PFSK-1 (cell line): ENCODE data around the gene SLC6A7.

Source experiments
- FOXP2 ChIP-seq: optimal IDR thresholded peaks from 2 replicates; pipeline ENCODE3; 2011; ENCODE audit warnings: borderline replicate concordance, control low read depth, inconsistent platforms; ENCODE audit not compliant: insufficient read depth; ENCODE audit errors: extremely low read length, extremely low read depth
- POLR2AphosphoS5 ChIP-seq: IDR thresholded peaks from 2 replicates; pipeline ENCODE4 v1.6.1; 2012; ENCODE audit warnings: low read depth, mild to moderate bottlenecking, control low read depth, low read length, moderate library complexity
- SIN3A ChIP-seq: IDR thresholded peaks from 2 replicates; pipeline ENCODE4 v1.6.1; 2012; ENCODE audit warnings: mild to moderate bottlenecking, low read length, moderate library complexity, borderline replicate concordance; ENCODE audit not compliant: insufficient read depth
- TAF1 ChIP-seq: IDR thresholded peaks from 2 replicates; pipeline ENCODE4 v1.6.1; 2012; ENCODE audit warnings: low read length, control low read depth, borderline replicate concordance; ENCODE audit not compliant: insufficient read depth
- TF ChIP-seq, protein P1 (sequence below), 2 experiments: IDR thresholded peaks; 2 replicates each; pipeline versions ENCODE4 v1.6.1 to v1.8.0; 2011 to 2012; ENCODE audit warnings: low read depth in 2 of 2, low read length in 2 of 2, control low read depth in 1 of 2, inconsistent platforms in 1 of 2, mild to moderate bottlenecking in 1 of 2, moderate library complexity in 1 of 2; ENCODE audit not compliant: insufficient read depth in 1 of 2

The SLC6A7 gene

DNA sequence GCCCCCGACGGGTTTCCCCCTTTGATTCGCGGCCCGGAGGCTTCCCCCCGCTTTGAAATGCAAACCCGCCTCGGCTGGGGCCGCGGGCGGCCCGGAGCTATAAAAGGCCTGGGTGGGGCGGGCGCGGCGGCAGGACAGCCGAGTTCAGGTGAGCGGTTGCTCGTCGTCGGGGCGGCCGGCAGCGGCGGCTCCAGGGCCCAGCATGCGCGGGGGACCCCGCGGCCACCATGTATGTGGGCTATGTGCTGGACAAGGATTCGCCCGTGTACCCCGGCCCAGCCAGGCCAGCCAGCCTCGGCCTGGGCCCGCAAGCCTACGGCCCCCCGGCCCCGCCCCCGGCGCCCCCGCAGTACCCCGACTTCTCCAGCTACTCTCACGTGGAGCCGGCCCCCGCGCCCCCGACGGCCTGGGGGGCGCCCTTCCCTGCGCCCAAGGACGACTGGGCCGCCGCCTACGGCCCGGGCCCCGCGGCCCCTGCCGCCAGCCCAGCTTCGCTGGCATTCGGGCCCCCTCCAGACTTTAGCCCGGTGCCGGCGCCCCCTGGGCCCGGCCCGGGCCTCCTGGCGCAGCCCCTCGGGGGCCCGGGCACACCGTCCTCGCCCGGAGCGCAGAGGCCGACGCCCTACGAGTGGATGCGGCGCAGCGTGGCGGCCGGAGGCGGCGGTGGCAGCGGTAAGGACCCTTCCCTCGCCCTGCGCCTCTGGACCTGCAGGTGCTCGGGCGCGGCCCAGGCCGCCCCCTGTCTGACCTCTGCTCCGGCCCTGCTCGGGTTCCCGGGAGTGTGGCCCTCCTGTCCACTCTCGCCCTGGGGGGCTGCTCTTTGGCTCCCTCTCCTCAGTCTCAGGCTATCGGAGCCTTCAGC, 23.0 kb upstream of the SLC6A7 start, which contains the start of gene CDX1:
Gene CDX1 (plus strand): TSS at position 129 of the 862 bp plus-strand sequence. CDS start 99 bp downstream, at position 228.
- TF ChIP-seq TAF1 (no peak), FOXP2 (no peak), SIN3A (no peak), POLR2AphosphoS5 (no peak)
- TF ChIP-seq, protein P1, sequence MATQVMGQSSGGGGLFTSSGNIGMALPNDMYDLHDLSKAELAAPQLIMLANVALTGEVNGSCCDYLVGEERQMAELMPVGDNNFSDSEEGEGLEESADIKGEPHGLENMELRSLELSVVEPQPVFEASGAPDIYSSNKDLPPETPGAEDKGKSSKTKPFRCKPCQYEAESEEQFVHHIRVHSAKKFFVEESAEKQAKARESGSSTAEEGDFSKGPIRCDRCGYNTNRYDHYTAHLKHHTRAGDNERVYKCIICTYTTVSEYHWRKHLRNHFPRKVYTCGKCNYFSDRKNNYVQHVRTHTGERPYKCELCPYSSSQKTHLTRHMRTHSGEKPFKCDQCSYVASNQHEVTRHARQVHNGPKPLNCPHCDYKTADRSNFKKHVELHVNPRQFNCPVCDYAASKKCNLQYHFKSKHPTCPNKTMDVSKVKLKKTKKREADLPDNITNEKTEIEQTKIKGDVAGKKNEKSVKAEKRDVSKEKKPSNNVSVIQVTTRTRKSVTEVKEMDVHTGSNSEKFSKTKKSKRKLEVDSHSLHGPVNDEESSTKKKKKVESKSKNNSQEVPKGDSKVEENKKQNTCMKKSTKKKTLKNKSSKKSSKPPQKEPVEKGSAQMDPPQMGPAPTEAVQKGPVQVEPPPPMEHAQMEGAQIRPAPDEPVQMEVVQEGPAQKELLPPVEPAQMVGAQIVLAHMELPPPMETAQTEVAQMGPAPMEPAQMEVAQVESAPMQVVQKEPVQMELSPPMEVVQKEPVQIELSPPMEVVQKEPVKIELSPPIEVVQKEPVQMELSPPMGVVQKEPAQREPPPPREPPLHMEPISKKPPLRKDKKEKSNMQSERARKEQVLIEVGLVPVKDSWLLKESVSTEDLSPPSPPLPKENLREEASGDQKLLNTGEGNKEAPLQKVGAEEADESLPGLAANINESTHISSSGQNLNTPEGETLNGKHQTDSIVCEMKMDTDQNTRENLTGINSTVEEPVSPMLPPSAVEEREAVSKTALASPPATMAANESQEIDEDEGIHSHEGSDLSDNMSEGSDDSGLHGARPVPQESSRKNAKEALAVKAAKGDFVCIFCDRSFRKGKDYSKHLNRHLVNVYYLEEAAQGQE (IDR thresholded peaks at IDR 0.05; ENCODE audit: insufficient read depth in 1 of 2, low read depth in 2 of 2, low read length in 2 of 2) = no peak

DNA sequence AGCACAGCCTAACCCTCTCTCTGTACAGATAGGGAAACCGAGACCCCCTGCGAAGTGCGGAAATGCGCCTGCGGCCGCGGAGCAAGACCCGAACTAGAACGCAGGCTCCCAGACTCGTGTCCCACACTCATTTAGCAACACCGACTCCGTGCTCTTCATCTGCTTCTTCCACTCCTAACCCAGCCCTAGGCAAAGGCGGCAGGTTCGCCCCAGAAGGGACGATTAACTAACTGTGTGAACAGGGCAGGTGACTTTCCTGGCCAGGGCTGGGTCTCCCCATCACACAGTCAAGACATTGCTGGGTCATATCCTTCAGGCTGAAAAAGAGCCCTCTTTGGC, 22.4 kb upstream of the SLC6A7 start:
- TF ChIP-seq TAF1 = no peak
- TF ChIP-seq, protein P1 (IDR thresholded peaks at IDR 0.05; ENCODE audit: insufficient read depth in 1 of 2, low read depth in 2 of 2, low read length in 2 of 2) = no peak
- no peak for TF ChIP-seq SIN3A
- TF ChIP-seq POLR2AphosphoS5 = no peak
- no peak for TF ChIP-seq FOXP2

DNA sequence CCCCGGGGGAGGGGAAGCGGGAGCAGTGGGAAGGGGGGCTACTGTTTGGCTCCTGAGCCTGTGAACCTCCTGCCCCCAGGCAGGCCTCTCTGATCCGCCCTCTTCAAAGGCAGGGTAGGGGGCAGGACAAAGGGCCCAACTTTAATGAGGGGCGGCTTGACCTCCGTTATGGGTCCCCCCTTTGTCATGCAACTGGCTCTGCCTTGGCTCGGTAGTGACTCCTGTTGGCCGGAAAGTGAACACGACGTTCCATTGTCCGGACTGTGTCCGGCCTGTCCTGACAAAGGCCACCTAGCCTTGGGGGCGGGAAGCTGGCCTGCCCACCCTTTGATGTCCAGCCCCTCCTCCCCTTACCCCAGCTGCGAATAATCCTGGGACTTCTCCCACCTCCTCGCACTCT, 22.0 kb upstream of the SLC6A7 start:
- TF ChIP-seq, protein P1 (IDR thresholded peaks at IDR 0.05; ENCODE audit: insufficient read depth in 1 of 2, low read depth in 2 of 2, low read length in 2 of 2) = no peak
- TF ChIP-seq POLR2AphosphoS5 (no peak), FOXP2 (no peak), SIN3A (no peak), TAF1 (no peak)

DNA sequence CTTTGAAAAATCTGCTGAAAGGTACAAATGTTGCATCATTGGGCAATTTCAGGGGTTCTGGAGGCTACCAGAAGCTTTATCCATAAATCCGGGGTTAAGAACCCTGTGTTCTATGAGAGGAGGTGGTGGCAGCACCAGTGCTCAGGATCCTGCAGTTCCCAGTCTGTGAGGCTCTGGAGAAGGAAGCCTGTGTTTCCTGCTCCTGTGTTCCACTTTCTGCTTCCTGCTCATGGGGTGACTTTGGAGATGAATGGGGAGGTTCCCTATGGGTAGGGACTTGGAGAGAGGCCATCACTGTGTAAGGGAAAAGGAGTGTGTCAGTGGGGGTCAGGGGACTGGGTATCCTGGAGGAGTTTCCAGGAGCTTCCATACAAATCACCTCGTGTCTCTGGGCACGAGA, 21.0 kb upstream of the SLC6A7 start:
- TF ChIP-seq SIN3A (no peak), FOXP2 (no peak), POLR2AphosphoS5 (no peak), TAF1 (no peak)
- TF ChIP-seq, protein P1 (IDR thresholded peaks at IDR 0.05; ENCODE audit: insufficient read depth in 1 of 2, low read depth in 2 of 2, low read length in 2 of 2) = no peak

DNA sequence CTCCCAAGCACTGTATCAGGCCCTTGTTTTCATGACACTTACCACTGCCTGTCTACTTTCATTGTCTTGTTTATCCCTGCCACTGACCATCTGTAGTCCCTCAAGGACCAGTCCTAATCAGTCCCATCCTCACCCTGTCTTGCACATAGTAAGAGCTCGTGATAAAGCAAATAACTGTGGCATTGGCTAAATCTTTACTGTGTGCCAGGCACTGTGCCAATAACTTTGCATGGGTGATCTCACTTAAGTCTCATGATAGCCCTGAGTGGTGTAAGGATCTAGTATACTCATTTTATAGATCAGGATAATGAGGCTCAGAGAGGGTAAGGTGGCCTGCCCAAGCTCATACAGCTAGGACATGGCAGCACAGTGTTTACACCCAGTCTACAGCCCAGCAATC, 17.7 kb upstream of the SLC6A7 start:
- TF ChIP-seq POLR2AphosphoS5 (no peak), TAF1 (no peak), FOXP2 (no peak), SIN3A (no peak)
- TF ChIP-seq, protein P1 (IDR thresholded peaks at IDR 0.05; ENCODE audit: insufficient read depth in 1 of 2, low read depth in 2 of 2, low read length in 2 of 2) = no peak
